NB4 (cell line): ENCODE measurements around the gene RNU6-7.

ENCODE experiments used
- DNase-seq: peaks from one replicate; pipeline ENCODE4 v3.0.0; 2010; ENCODE audit warnings: low read depth
- H3K4me3 ChIP-seq: one replicate; pipeline ENCODE4 v1.5.1; 2011; ENCODE audit warnings: mild to moderate bottlenecking, low read depth, low read length, moderate library complexity
- CTCF ChIP-seq: IDR thresholded peaks from one replicate; pipeline ENCODE4 v1.5.1; 2012; ENCODE audit warnings: low read depth, low read length
- MAX ChIP-seq: IDR thresholded peaks from 2 replicates; pipeline ENCODE4 v1.6.1; 2011; ENCODE audit warnings: low read depth, low read length
- MYC ChIP-seq: IDR thresholded peaks from 2 replicates; pipeline ENCODE4 v1.6.1; 2011; ENCODE audit warnings: low read depth, low read length
- POLR2A ChIP-seq: IDR thresholded peaks from 2 replicates; pipeline ENCODE4 v1.6.1; 2011; ENCODE audit warnings: mild to moderate bottlenecking; ENCODE audit not compliant: insufficient read length; ENCODE audit errors: extremely low read depth

RNU6-7 gene

GRCh38 chr14:32202491-32202997 is 699 bp downstream of the RNU6-7 start:
- no peak for TF ChIP-seq MYC
- DNase-seq = peak; percentile 12
- peak overlapping the region; percentile 70 for H3K4me3 ChIP-seq

- DNase-seq = peak; percentile 88
- no peak for TF ChIP-seq MAX
- TF ChIP-seq MYC = 0 out of 2 replicates have a peak, but pooled peaks have one; percentile 29
- peak within 1 kb of the TSS; percentile 70 for H3K4me3 ChIP-seq
These were observed 1.4 kb downstream of the RNU6-7 start, which contains the start of gene RNU6-8 for GRCh38 chr14:32202998-32203882. Gene RNU6-8, minus strand, starts transcription at chr14:32203269.

GRCh38 chr14:32203928-32204357 is 2.1 kb downstream of the RNU6-7 start:
- TF ChIP-seq MAX (no peak), CTCF (no peak), MYC (no peak), POLR2A (no peak)
- DNase-seq = peak; percentile 20
- peak overlapping the region; percentile 69 for H3K4me3 ChIP-seq

- no peak overlapping the region for H3K4me3 ChIP-seq
- DNase-seq = no peak
- no peak for TF ChIP-seq POLR2A
- no peak for TF ChIP-seq CTCF
- TF ChIP-seq MYC = no peak
- TF ChIP-seq MAX = no peak
These were observed 3.7 kb downstream of the RNU6-7 start for GRCh38 chr14:32205554-32205953.

GRCh38 chr14:32205984-32206383 is 4.1 kb downstream of the RNU6-7 start:
- no peak overlapping the region for H3K4me3 ChIP-seq
- DNase-seq = peak; percentile 2
- TF ChIP-seq MYC (no peak), POLR2A (no peak), CTCF (no peak), MAX (no peak)

- no peak for DNase-seq
- TF ChIP-seq CTCF (no peak), MAX (no peak), POLR2A (no peak), MYC (no peak)
- no peak overlapping the region for H3K4me3 ChIP-seq
These were observed 4.7 kb downstream of the RNU6-7 start for GRCh38 chr14:32206552-32206951.
